HG02870 (cell line): ENCODE results near the gene ABCA2.
"Not testable (repeated sequence)": the region's sequence is repeated elsewhere in the genome, so short reads cannot be mapped to it uniquely, and the experiment has no call there.

ENCODE experiments used
- ATAC-seq: cut with Tn5 transposase; IDR thresholded peaks from one replicate; pipeline ENCODE4 v1.9.1; 2021; ENCODE audit warnings: mild to moderate bottlenecking, moderate library complexity; ENCODE audit not compliant: unreplicated experiment

Gene ABCA2

DNA sequence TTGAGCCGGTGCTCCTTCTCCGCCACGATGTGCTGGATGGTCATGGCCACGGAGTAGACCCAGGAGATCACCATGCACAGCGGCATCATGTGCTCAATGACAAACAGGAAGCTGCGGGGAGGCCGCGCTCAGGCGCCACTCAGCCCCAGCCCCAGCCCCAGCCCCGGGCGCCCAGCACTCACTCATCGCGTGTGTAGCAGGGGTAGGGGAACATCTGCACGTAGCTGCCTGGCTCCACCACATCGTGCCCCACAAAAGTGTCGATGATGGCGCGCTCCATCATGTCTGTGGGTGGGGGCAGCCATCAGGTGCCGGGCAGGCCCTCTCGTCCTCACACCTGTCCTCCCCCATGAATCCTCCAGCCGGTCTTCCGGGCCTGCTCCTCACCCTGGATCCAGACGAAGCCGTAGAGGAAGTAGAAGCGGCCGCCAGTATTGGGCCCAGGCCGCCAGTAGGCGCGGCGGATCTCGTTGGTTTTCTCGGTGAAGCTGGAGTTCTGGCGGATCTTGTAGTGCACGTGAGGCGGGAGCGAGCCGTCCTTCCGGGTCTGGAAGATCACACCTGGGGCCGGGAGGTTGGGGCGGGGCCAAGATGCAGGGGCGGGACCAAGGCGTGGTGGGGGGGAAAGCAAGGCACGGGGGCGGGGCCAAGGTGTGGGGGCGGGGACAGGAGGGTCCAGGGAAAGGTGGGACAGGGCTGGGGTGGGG is 10.1 kb downstream of the ABCA2 start:
- ATAC-seq = no peak

DNA sequence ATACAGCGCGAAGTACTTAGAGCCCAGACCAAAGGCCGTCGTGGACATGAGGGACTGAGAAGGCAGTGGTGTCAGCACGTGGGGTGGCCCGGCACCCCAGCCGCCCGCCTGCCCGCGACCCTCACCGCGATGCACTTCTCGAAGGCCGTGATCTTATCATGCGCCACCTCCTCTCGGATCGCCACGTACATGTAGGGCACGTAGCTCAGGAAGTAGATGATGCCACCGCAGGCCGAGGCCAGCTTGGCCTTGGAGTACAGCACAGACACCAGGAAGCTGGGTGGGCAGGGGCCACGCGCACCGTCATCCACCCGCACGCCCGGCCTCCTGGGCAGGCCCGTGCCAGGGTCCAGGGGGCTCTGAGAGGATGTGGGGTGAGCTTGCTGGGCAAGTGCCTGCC is 11.0 kb downstream of the ABCA2 start:
- no peak for ATAC-seq

DNA sequence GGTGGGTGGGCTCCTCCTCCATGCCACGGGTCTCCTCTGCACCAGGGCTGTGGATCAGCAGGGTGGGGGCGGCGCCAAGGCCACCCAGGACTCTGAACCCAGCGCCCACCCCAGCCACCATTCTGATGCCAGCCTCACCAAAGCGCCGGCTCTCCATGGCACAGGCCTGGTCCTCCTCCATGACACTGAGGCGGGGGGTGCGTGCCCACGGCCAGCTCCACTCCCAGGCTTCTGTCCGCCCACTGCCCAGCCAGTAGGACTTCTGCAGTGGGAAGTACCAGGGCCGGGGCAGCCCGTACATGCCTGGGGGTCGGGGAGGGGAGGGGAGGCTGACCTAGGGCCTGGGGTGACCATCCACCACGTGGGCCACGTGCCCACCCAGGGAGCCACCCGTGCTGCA is 11.6 kb downstream of the ABCA2 start:
- ATAC-seq = no peak

DNA sequence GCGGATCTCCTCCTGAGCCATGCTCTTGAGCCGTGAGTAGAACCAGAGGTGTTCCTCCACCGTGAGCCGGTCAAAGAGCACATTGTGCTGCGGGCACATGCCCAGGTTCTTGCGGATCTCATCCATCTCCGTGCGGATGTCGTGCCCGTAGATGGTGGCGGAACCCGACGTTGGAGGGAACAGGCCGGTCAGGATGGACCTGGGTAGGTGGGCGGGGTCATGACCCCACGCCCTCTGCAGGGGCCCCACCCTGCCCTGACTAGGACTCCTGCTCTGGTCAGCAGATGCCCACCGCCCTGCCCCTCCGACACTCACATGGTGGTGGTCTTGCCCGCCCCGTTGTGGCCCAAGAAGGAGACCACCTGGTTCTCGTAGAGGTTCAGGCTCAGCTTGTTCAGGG is 12.1 kb downstream of the ABCA2 start:
- no peak for ATAC-seq

DNA sequence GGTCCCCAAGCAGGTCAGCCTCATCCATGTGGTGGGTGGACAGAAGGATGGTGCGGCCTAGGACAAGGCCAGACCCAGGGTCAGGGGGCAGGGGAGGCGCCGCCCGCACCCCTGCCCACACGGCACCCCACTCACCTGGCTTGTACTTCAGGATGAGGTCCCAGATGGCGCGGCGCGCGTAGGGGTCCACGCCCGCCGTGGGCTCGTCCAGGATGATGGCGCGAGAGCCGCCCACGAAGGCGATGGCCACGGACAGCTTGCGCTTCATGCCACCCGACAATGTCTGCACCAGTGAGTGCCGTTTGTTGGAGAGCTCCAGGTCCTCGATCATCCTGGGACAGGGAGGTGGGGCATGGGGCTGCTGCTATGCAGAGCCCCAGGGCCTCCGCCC is 12.5 kb downstream of the ABCA2 start:
- no peak for ATAC-seq

DNA sequence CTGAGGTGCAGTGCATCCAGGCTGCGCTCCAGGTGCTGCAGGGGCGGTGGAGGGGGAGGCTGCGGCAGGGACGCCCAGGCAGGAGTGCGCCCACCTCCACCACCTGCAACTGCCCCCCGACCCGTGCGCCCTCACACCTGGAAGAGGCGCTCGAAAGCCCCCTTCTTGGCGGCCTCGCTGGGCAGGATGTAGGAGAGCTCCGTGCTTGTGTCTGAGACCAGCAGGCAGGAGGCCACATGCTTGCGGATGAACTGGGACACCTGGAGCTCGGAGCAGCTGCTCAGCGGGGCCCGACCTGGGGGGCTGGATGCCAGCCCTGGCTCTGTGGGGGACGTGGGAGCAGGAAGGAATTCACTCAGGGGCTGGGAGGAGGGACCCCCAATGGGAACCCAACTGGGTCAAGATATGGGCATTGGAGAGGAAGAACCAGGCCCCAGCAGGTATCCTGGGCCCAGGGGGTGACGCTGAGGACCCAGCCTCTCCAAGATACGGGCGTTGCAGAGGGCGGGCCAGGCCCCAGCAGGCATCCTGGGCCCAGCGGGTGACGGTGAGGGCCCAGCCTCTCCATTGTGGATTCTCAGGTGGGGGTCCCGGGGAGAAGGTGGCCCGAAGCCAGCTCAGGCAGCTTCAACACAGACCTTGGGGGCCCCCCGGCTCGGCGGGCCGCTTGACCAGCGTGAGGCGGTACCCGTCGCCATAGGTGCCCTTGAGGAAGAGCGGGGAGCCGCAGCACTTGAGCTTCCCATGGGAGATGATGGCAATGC is 13.1 kb downstream of the ABCA2 start:
- ATAC-seq = no peak

DNA sequence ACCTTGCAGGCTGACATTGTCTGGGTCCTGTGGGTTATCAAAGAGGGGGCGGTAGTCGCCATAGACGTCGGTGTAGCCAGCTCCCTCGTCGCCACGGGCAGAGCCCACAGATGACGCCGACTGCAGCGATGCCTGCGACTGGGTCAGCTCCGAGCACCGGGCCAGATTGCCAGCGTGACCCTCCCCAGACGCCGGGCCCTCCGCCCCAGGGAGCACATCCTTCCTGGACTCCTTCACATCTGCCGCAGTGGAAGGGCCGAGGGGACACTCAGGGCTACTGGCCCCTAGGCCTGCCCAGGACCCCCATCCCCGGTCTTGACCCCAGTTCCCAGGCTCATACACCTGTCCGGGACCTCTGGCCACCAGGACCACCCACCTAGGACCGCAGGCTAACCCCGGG is 13.9 kb downstream of the ABCA2 start:
- ATAC-seq = no peak

DNA sequence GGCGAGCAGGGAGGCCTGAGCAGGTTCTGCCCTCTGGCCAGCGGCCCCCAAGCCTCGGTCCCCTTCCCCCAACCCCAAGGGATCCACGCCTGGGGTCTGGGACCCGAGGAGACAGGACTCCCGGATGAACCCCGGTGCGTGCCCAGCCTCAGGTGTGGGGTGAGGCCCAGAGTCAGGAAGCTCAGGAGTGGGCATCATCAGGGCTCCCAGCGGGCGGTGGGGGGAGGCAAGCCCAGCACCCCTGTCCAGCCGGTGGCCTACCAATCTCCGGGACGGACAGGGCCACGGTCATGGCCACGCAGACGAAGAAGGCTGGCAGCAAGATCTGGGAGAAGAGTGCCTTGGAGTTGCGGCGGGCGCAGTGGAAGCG is 14.5 kb downstream of the ABCA2 start:
- no peak for ATAC-seq

DNA sequence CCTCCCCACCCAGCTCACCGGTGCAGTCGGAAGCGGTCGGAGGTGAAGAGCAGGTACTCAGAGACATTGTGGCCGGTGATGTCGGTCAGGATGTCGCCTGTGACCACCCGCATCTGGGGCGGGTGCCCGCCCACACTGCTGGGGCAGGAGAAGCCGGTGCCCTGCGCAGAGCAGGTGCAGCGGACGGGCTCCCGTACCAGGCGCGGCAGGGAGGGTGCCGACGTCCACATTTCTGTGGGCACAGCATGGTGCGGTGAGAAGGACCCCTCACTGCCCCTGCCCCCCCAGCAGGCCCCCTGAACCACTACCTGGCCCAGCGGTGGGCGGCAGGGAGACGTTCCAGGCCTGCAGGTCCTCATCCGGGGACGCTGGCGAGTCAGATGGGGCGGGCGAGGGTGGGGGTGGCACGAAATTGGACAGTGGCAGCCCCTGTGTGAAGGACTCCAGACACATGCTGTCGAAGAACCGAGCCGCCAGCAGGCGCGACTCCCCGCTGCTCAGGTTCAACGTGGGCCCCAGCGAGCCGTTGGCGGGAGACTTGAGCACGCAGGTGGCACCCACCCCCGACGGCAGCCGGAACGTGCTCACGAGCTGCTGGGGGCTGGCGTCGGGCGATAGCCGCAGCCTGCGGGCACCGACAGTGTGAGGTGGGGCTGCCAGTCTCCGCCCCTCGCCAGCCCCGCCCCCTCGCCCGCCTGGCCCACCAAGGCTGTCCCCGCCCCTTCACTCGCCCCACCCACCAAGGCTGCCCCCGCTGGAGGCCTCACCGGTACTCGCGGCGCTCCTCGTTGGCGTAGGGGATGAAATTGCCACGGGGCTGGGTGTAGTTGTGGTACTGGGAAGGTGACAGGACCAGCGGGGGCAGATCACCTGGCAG is 15.1 kb downstream of the ABCA2 start:
- no peak for ATAC-seq

DNA sequence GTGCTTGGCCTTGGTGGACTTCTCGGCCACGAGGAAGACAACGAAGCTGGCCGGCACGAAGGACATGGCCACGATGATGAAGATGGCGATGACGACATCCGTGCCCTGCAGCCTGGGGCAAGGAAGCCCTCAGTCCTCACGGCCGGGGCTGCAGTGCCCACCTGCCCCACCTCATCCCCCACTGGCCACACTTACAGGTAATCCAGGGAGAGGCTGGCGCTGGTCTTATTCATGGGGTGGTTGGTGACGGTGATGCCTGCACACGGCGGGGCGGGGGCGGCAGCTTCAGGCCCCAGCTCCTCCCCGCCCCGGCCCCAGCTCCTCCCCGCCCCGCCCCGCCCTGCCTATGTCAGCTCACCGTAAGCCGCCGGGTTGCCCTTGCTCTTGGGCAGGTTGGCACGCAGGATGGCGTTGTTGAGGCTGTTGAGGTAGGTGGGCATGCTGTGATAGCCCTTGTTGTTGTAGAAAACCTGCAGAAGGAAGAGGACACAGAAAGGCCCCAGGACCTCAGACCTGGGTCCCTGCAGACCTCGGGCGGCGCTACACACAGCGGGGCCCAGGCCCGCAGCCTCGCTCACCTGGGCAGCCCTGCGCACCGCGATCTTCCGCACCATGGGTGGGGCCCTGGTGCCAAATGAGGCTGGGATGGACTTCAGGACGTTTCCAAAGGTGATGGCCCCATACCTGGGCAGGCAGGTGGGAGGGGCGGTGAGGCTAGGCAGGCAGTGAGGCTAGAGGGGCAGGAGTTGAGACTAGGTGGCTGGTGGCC is 15.9 kb downstream of the ABCA2 start:
- ATAC-seq = no peak

DNA sequence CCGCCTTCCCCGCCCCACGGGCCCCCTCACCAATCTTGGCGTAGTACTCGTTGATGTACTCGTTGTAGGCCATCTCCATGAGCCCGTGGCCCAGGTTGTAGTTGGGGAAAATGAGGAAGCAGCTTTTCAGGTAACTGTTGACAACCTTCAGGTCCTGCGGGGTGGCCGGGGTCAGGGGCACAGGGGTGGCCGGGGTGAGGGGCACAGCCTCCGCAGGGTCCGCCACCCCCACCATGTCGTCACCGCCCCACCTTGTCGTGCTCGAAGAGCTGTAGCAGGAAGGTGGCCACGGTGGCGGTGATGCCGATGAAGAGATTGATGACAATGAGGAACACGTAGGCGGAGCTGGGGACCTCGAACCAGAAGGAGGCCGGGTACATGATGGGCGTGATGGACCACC is 16.9 kb downstream of the ABCA2 start:
- ATAC-seq = no peak

DNA sequence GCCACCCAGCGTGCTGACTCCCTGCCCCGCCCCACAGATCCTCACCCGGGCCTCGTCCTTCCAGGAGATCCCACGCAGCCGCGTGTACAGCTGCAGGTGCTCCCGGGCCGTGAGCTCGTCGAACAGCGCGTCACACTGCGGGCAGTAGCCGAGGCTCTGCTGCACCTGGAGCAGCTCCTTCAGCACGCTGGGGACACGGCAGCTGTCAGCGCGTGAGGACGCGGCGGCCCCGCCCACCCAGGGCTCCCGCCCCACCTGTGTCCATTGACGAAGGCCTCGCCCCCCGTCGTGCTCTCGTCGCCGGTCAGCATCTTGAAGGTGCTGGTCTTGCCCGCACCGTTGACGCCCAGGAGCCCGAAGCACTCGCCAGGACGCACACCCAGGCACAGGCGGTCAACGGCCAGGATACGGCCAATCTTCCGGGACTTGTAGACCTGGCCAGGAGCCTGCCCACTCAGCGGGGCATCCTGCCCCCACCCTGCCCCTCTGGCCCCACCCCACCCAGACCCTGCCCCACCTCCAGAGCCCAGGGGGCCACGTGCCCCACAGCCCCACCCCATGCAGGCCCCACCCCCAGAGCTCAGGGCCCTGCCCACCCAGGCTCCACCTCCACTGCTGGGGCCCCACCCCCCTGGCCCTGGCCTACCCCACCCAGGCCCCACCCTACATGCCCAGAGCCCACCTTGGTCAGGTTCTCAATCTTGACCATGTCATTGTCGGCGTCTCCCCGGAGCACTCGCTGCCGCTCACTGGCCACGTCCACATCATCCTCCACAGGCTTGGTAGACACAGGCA is 17.9 kb downstream of the ABCA2 start:
- ATAC-seq = no peak

DNA sequence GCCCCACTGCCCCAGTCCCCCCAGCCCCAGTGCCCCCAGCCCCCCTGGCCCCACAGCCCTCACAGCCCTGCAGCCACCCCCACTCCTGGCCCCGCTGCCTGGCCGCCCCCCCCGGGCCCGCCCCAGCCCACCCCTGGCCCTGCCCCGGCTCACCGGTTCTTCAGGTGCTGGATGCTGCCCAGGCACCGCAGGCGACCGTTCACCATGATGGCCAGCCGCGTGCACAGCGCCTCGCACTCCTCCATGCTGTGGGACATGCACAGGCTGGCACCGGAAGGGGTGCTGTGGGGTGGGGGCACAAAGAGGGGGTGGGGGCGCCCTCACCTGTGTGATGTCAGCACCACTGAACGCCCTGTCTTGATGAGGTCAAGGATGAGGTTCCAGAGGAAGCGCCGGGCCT is 18.8 kb downstream of the ABCA2 start:
- ATAC-seq = no peak

DNA sequence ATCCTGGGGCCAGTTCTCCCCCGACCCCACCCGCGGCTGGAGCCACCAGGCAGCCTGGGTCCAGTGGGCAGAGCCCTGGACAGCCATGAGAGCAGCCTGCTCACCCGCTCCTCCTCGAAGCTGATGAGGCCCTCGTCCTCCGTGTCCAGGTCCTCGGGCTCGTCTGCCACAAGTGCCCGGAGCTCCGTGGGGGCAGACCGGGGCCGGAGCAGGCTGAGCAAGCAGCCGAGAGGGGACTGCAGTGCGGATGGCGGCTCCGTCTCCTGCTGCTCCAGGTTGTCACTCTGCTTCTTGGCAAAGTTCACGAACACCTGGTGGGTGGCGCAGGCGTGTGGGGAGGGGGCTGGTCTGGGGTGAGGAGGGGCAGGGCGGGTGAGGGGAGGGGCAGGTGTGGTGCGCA is 19.7 kb downstream of the ABCA2 start:
- no peak for ATAC-seq

DNA sequence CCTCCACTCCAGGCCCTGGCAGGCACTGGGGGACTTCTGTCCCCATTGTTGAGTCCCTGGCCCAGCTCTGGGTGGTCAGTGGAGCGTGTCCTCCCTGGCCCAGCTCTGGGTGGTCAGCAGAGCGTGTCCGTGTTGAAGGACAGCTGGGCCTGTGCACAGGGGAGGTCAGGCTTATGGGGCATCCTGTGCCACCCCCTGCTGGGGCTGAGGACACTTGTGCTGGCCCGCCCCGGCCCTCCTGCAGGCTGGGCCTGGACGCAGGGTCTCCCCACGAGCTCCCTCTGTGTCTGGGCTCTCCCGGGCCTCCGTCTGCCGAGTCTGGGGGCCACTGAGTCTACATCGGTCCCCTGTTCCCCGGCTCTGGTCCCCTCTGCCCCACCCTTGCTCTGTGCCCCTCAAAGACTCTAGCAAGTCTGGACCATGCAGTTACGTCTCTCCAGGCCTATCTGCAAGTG is 20.2 kb downstream of the ABCA2 start:
- no peak for ATAC-seq

DNA sequence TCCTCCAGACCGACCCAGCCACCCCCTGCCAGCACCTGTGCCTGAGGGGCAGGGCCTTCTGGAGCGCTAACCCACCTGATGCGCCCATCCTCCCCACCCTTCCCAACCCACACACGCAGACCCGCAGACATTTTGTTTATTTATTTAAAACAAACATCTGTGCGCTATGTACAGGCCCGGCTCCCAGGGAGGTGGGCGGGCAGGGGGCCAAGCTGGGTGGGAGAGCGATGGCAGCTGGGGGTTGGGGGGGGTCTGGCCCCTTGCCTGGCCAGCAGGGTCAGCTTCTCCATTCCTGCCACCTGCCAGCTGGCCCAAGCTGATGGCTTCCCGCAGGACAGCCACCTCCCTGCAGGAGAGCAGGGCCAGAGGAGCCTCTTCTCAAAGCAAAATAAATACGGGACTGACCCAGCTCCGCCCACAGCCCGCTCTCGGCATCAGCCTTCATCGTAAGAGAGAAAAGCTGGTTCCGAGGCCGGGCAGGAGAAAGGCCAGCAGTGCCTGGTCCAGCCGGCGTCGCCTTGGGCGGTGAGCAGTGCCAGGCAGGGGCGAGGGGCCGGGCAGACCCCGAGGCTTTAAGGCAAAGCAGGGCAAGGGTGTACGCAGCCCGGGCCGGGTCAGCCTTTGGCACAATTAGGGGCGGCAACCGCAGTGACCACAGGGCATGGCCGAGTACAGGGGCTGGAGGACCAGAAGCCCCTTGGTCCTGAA is 20.8 kb downstream of the ABCA2 start:
- ATAC-seq = no peak

DNA sequence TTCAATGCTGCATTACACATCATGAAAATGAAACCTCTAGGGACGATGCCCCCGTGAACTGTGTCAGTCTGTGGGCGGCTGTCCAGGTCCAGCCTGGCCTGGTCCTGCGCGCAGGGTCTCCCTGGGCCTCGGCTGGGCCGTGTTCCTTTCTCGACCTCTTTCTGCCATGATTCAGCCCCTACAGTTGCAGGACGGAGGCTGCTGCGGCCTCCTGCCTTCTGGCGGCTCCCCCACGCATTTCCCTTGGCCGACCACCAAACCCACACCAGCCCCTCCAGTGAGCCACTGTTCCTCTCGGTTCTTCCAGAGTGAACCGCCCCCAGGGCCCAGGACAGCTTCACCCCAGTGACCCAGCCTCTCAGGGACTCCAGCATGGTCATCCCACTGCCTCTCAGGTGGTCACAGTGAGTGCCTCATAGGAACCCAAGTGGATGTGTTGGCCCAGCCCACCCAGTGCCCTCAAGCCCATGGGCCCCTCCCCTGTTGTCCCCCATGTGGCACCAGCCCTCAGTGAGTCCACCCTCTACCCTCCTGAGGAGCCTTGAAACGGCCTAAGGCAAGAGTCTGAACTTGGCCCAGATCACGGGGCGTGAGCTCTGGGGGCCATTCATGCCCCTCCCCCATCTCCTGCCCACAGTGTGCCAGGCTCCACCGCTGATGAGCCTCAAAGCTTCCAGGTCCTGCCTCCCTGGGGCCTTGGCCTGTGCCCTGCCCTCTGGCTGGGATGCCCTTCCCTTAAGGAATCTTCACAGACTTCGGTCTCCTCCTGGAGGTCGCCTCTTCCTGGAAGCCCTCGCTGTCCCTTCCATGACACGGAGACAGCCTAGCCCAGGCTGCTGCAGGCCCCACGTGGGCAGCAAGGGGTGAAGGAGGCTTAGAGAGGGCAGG is 21.7 kb downstream of the ABCA2 start:
- no peak for ATAC-seq

DNA sequence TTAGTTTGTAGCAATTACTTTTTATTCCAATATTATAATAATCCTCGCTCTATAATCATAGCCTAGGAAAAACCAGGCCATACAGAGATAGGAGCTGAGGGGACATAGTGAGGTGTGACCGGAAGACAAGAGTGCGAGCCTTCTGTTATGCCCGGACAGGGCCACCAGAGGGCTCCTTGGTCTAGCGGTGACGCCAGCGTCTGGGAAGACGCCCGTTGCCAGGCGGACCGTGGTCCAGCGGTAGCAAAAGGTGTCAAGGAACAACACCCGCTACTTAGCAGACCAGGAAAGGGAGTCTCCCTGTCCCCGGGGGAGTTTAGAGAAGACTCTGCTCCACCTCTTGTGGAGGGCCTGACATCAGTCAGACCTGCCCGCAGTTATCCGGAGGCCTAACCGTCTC is 23.8 kb downstream of the ABCA2 start:
- ATAC-seq = not testable (repeated sequence)

DNA sequence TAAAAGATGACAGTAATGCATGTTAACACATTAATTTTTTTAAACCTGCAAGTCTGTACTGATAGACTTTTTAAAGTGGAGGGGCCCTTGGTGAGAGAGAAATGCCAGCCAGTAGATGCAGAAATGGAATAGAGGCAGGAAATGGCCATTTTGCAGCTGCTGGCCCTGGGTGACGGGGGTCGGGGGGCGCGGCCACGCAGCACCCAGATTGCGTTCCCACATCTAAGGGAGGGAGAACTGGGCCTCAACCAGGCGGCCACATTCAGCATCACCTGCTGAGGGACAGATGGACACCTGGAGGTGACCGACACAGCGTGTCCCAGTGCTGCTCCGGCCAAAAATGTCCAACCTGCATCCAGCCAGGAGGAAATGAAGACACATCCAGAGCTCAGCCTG is 25.4 kb downstream of the ABCA2 start:
- ATAC-seq = no peak
